Lower leg skin (tissue), 3 donors: Measurements from ENCODE around the gene ZNF625.

Experiments
- CTCF ChIP-seq, 3 donors: fragments of 450-650 bp; IDR thresholded peaks; one replicate each; pipeline ENCODE4 v1.5.1; 2016; ENCODE audit warnings: antibody characterized with exemption in 3 of 3, mild to moderate bottlenecking in 3 of 3, moderate library complexity in 2 of 3
- POLR2A ChIP-seq, 2 donors: fragments of 450-650 bp; IDR thresholded peaks; one replicate each; pipeline ENCODE4 v1.6.1; 2016 to 2017; ENCODE audit warnings: antibody characterized with exemption in 2 of 2, mild to moderate bottlenecking in 1 of 2, moderate library complexity in 1 of 2

GRCh38 chr19:12111176-12111575 lies 45.4 kb downstream of the ZNF625 start:
- TF ChIP-seq CTCF (IDR thresholded peaks at IDR 0.05) = no peak
- TF ChIP-seq POLR2A (IDR thresholded peaks at IDR 0.05) = no peak
